Liver (tissue), 9 donors: ENCODE results near the gene SLCO2A1. TPM values are rescaled to one million over a fixed set of nuclear protein-coding genes. Genes with fewer than 3 reads are reported as not detected.

Experiments used
- DNase-seq: peaks from one replicate; pipeline ENCODE4 v3.0.0-alpha.2; 2017; ENCODE audit warnings: low spot score
- H3K27ac ChIP-seq, 2 donors: one replicate each; pipeline ENCODE4 v1.7.0; 2013; ENCODE audit warnings: inconsistent platforms in 2 of 2, low read length in 2 of 2, control low read depth in 1 of 2, low read depth in 1 of 2, mild to moderate bottlenecking in 1 of 2
- H3K27me3 ChIP-seq, 4 donors: one replicate each; pipeline versions ENCODE4 v1.6.1 to v1.7.0; 2013; ENCODE audit warnings: low read length in 3 of 4, inconsistent platforms in 1 of 4, mild to moderate bottlenecking in 1 of 4, moderate library complexity in 1 of 4; ENCODE audit not compliant: control insufficient read depth in 4 of 4, insufficient read depth in 4 of 4
- H3K36me3 ChIP-seq, 4 donors: one replicate each; pipeline versions ENCODE4 v1.6.1 to v1.7.0; 2013; ENCODE audit warnings: low read length in 3 of 4, mild to moderate bottlenecking in 3 of 4, low read depth in 1 of 4, moderate library complexity in 1 of 4; ENCODE audit not compliant: control insufficient read depth in 4 of 4, insufficient read depth in 3 of 4
- H3K4me1 ChIP-seq, 4 donors: one replicate each; pipeline versions ENCODE4 v1.6.1 to v1.7.0; 2013; ENCODE audit warnings: low read length in 3 of 4, mild to moderate bottlenecking in 3 of 4, moderate library complexity in 1 of 4; ENCODE audit not compliant: control insufficient read depth in 4 of 4, insufficient read depth in 4 of 4
- H3K4me3 ChIP-seq, 3 donors: one replicate each; pipeline versions ENCODE4 v1.6.1 to v1.7.0; 2013; ENCODE audit warnings: low read length in 3 of 3, control low read depth in 1 of 3, low read depth in 1 of 3, mild to moderate bottlenecking in 1 of 3
- H3K9ac ChIP-seq, 2 donors: one replicate each; pipeline ENCODE4 v1.7.0; 2013; ENCODE audit warnings: low read length in 2 of 2, mild to moderate bottlenecking in 2 of 2, moderate library complexity in 2 of 2, control low read depth in 1 of 2, low read depth in 1 of 2
- H3K9me3 ChIP-seq, 4 donors: one replicate each; pipeline versions ENCODE4 v1.6.1 to v1.7.0; 2013; ENCODE audit warnings: low read length in 3 of 4; ENCODE audit not compliant: control insufficient read depth in 4 of 4
- EGR1 ChIP-seq, 2 donors: IDR thresholded peaks; 2 replicates each; pipeline ENCODE4 v1.6.1; 2016 to 2018; ENCODE audit warnings: antibody characterized with exemption in 2 of 2, low read depth in 2 of 2
- FOXA1 ChIP-seq: IDR thresholded peaks from 2 replicates; pipeline ENCODE4 v1.6.1; 2016; ENCODE audit warnings: antibody characterized with exemption
- FOXA2 ChIP-seq: IDR thresholded peaks from 2 replicates; pipeline ENCODE4 v1.6.1; 2016; ENCODE audit warnings: antibody characterized with exemption
- GABPA ChIP-seq, 2 donors: IDR thresholded peaks in 1 of 2; conservative IDR thresholded peaks in 1 of 2; 2 replicates each; pipeline ENCODE4 v1.6.1; 2016; ENCODE audit warnings: antibody characterized with exemption in 2 of 2, mild to moderate bottlenecking in 1 of 2, moderate library complexity in 1 of 2
- HNF4A ChIP-seq, 2 donors: conservative IDR thresholded peaks; 2 replicates each; pipeline ENCODE4 v1.6.1; 2016; ENCODE audit warnings: antibody characterized with exemption in 2 of 2, mild to moderate bottlenecking in 2 of 2
- HNF4G ChIP-seq: IDR thresholded peaks from 2 replicates; pipeline ENCODE4 v1.6.1; 2016; ENCODE audit warnings: antibody characterized with exemption
- JUND ChIP-seq, 2 donors: IDR thresholded peaks; 2 replicates each; pipeline ENCODE4 v1.6.1; 2016; ENCODE audit warnings: antibody characterized with exemption in 2 of 2
- MAX ChIP-seq: IDR thresholded peaks from 2 replicates; pipeline ENCODE4 v1.6.1; 2016; ENCODE audit warnings: antibody characterized with exemption
- NR2F2 ChIP-seq: IDR thresholded peaks from 2 replicates; pipeline ENCODE4 v1.6.1; 2016; ENCODE audit warnings: antibody characterized with exemption
- RAD21 ChIP-seq, 2 donors: IDR thresholded peaks; 2 replicates each; pipeline ENCODE4 v1.6.1; 2016; ENCODE audit warnings: antibody characterized with exemption in 2 of 2, mild to moderate bottlenecking in 2 of 2
- REST ChIP-seq: IDR thresholded peaks from 2 replicates; pipeline ENCODE4 v1.6.1; 2016; ENCODE audit warnings: antibody characterized with exemption, mild to moderate bottlenecking
- RXRA ChIP-seq, 2 donors: IDR thresholded peaks; 2 replicates each; pipeline ENCODE4 v1.6.1; 2017 to 2018; ENCODE audit warnings: antibody characterized with exemption in 2 of 2, mild to moderate bottlenecking in 1 of 2
- SP1 ChIP-seq: IDR thresholded peaks from 2 replicates; pipeline ENCODE4 v1.6.1; 2018; ENCODE audit warnings: antibody characterized with exemption, mild to moderate bottlenecking
- TAF1 ChIP-seq: conservative IDR thresholded peaks from 2 replicates; pipeline ENCODE4 v1.6.1; 2016; ENCODE audit warnings: antibody characterized with exemption, mild to moderate bottlenecking
- YY1 ChIP-seq: IDR thresholded peaks from 2 replicates; pipeline ENCODE4 v1.6.1; 2016; ENCODE audit warnings: antibody characterized with exemption, mild to moderate bottlenecking
- ZBTB33 ChIP-seq: IDR thresholded peaks from 2 replicates; pipeline ENCODE4 v1.6.1; 2016; ENCODE audit warnings: antibody characterized with exemption
- WGBS: extraction: QIAGEN DNeasy Blood & Tissue Kit; methylation state at CpG from one replicate; pipeline ENCODE4 v1.1.7; 2013; 5-methylcytosine and 5-hydroxymethylcytosine counted together
- polyA plus RNA-seq, 2 donors: library from polyadenylated mRNA; stranded (reverse) in 1 of 2; unstranded in 1 of 2; fragments of 200-250 nt in 1 of 2; fragments of >200 nt in 1 of 2; fragmentation: Nextera tagmentation in 1 of 2; extraction: Ambion mirVana in 1 of 2; gene quantifications; one replicate each; pipeline versions ENCODE4 v1.2.1 to v1.2.3, GENCODE V29; 2013 to 2015
- total RNA-seq, 2 donors: library from RNA; depleted of rRNA; stranded (reverse); fragments of >200 nt; gene quantifications; one replicate each; pipeline ENCODE4 v1.2.3, GENCODE V29; 2014
- TF ChIP-seq, protein P1 (sequence below): IDR thresholded peaks from 2 replicates; pipeline ENCODE4 v1.6.1; 2016; ENCODE audit warnings: antibody characterized with exemption
- TF ChIP-seq, protein P2 (sequence below): fragments of 150-350 bp; IDR thresholded peaks from 2 replicates; pipeline ENCODE4 v1.5.1; 2017; ENCODE audit warnings: improper control_type of control experiment, low read depth, low read length; ENCODE audit not compliant: missing input control
- donor health status: healthy.
- donor health status: healthy.
- donor health status: healthy.
- donor health status: healthy.
- donor health status: healthy.

SLCO2A1 gene
- total and polyA plus RNA-seq, 4 donors: 0.56 to 3.1 (median 2.2) TPM

DNA sequence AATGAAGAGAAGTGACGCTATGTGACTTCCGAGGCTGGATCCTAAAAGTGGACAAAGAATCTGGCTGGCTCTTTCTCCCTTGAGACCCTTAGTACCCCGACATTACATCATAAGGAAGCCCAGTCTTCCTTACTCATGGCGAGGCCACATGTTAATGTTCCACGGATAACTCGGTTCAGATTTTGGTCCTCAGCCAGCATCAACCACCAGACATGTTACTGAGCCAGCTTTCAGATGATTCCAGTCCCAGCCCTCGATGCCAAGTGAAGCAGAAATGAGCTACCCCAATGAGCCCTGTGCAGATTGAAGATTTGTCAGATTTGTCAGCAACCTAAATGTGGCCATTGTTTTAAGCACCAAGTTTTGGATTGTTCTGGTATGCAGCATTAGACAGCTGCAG, 46.6 kb downstream of the SLCO2A1 start:
- Histone ChIP-seq H3K9me3 (no peaks in the 10 kb centered on the region), H3K9ac (no peak overlapping the region), H3K27ac (no peak overlapping the region), H3K4me1 (peaks cover 0 to 1% (median 0%) of the 10 kb centered on the region in 4 donors), H3K4me3 (no peak overlapping the region), H3K27me3 (no peaks in the 10 kb centered on the region), H3K36me3 (no peaks in the 10 kb centered on the region)
- TF ChIP-seq JUND (IDR thresholded peaks at IDR 0.05) (no peak), EGR1 (IDR thresholded peaks at IDR 0.05; ENCODE audit: low read depth in 2 of 2) (no peak), SP1 (no peak)
- 86% methylated on average over 7 of the region's 7 CpGs for WGBS
- no peak for DNase-seq

DNA sequence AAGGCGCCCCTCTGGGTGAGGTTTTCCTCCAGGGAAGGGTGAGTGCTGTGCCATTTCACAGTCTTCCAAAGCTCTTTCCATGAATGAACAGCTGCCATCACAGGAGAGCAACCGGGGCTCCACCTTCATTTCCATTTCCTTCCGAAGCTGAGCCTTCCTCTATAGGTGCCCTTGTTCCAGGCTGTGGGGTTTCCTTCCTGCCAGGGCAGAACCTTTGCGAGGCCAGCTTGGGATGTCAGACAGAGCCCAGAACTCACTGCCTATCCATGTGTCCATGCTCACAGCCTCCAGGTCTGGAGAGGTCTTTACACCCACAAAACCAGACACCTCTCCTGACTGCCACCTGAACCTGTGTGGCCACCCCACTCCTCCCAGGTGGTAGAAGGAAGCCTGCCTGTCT, 49.2 kb downstream of the SLCO2A1 start:
- H3K27ac ChIP-seq: no peak overlapping the region
- H3K36me3 ChIP-seq: no peaks in the 10 kb centered on the region
- peaks cover 0 to 8% (median 3%) of the 10 kb centered on the region in 4 donors for H3K4me1 ChIP-seq
- WGBS: 88% methylated on average over 4 of the region's 4 CpGs
- TF ChIP-seq HNF4G: no peak
- no peak for TF ChIP-seq GABPA (IDR thresholded peaks at IDR 0.05 in 1 of 2, conservative IDR thresholded peaks at IDR 0.05 in 1 of 2)
- TF ChIP-seq EGR1 (IDR thresholded peaks at IDR 0.05; ENCODE audit: low read depth in 2 of 2): no peak
- no peak for TF ChIP-seq JUND (IDR thresholded peaks at IDR 0.05)
- TF ChIP-seq RAD21 (IDR thresholded peaks at IDR 0.05): no peak
- TF ChIP-seq FOXA2: no peak
- TF ChIP-seq FOXA1: no peak
- TF ChIP-seq SP1: no peak
- TF ChIP-seq YY1: no peak
- no peak for DNase-seq
- H3K9me3 ChIP-seq: no peaks in the 10 kb centered on the region
- no peaks in the 10 kb centered on the region for H3K27me3 ChIP-seq
- no peak overlapping the region for H3K9ac ChIP-seq
- no peak overlapping the region for H3K4me3 ChIP-seq

- TF ChIP-seq FOXA2 (no peak), RAD21 (IDR thresholded peaks at IDR 0.05) (no peak), YY1 (no peak), FOXA1 (no peak), JUND (IDR thresholded peaks at IDR 0.05) (no peak), MAX (no peak), HNF4A (conservative IDR thresholded peaks at IDR 0.05) (no peak), EGR1 (IDR thresholded peaks at IDR 0.05; ENCODE audit: low read depth in 2 of 2) (no peak), RXRA (IDR thresholded peaks at IDR 0.05) (no peak), TAF1 (no peak), ZBTB33 (no peak), NR2F2 (no peak), SP1 (no peak), REST (no peak)
- TF ChIP-seq, protein P1, sequence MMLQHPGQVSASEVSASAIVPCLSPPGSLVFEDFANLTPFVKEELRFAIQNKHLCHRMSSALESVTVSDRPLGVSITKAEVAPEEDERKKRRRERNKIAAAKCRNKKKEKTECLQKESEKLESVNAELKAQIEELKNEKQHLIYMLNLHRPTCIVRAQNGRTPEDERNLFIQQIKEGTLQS: no peak
- TF ChIP-seq, protein P2, sequence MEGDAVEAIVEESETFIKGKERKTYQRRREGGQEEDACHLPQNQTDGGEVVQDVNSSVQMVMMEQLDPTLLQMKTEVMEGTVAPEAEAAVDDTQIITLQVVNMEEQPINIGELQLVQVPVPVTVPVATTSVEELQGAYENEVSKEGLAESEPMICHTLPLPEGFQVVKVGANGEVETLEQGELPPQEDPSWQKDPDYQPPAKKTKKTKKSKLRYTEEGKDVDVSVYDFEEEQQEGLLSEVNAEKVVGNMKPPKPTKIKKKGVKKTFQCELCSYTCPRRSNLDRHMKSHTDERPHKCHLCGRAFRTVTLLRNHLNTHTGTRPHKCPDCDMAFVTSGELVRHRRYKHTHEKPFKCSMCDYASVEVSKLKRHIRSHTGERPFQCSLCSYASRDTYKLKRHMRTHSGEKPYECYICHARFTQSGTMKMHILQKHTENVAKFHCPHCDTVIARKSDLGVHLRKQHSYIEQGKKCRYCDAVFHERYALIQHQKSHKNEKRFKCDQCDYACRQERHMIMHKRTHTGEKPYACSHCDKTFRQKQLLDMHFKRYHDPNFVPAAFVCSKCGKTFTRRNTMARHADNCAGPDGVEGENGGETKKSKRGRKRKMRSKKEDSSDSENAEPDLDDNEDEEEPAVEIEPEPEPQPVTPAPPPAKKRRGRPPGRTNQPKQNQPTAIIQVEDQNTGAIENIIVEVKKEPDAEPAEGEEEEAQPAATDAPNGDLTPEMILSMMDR: no peak
- peaks cover 0 to 8% (median 3%) of the 10 kb centered on the region in 4 donors for H3K4me1 ChIP-seq
- no peaks in the 10 kb centered on the region for H3K27me3 ChIP-seq
- no peaks in the 10 kb centered on the region for H3K36me3 ChIP-seq
- no peak overlapping the region for H3K27ac ChIP-seq
- 89% methylated on average over 2 of the region's 2 CpGs for WGBS
- H3K9me3 ChIP-seq: no peaks in the 10 kb centered on the region
- no peak overlapping the region for H3K4me3 ChIP-seq
- H3K9ac ChIP-seq: no peak overlapping the region
- DNase-seq: no peak
These were observed 49.7 kb downstream of the SLCO2A1 start for GRCh38 chr3:133980035-133980434.
